GM12801 (cell line): Measurements from ENCODE around the gene URB1.

Experiments used
- TF ChIP-seq, protein P1 (sequence below): IDR thresholded peaks from one replicate; pipeline ENCODE4 v1.5.1; 2011; ENCODE audit warnings: control low read depth; ENCODE audit not compliant: insufficient read length; ENCODE audit errors: extremely low read depth

The URB1 gene

DNA sequence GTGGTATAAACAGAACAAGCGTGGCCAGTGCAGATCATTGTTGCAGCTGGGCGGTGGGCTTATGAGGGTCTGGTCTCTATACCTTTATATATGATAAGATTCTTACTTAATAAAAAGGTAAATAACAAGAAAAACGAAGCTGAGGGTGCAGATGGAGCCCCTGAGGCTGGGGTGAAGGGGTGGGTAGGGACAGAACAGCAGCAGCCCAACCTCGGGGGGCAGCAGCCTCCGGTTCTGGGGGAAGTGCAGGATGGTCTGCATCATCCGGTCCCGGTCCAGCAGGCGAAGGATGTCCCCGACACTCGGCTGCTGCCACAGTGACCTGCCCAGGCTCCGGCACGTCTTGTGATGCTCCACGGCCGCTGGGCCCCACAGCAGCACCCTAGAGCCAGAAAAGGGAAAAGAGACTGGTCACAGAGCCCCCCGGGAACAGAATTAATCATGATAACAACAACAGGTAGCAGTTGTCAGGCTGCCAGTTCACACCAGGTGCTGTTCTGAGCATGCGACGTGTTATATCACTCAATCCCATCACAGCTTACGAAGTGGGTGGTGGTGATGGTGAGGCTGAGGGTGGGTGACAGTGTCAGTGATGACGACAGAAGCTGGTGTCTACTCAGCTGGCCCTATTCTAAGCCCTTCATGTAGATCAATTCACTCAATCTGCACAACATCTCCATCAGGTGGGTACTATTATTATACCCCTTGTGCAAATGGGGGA, 58.7 kb downstream of the URB1 start:
- TF ChIP-seq, protein P1, sequence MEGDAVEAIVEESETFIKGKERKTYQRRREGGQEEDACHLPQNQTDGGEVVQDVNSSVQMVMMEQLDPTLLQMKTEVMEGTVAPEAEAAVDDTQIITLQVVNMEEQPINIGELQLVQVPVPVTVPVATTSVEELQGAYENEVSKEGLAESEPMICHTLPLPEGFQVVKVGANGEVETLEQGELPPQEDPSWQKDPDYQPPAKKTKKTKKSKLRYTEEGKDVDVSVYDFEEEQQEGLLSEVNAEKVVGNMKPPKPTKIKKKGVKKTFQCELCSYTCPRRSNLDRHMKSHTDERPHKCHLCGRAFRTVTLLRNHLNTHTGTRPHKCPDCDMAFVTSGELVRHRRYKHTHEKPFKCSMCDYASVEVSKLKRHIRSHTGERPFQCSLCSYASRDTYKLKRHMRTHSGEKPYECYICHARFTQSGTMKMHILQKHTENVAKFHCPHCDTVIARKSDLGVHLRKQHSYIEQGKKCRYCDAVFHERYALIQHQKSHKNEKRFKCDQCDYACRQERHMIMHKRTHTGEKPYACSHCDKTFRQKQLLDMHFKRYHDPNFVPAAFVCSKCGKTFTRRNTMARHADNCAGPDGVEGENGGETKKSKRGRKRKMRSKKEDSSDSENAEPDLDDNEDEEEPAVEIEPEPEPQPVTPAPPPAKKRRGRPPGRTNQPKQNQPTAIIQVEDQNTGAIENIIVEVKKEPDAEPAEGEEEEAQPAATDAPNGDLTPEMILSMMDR, result no peak

DNA sequence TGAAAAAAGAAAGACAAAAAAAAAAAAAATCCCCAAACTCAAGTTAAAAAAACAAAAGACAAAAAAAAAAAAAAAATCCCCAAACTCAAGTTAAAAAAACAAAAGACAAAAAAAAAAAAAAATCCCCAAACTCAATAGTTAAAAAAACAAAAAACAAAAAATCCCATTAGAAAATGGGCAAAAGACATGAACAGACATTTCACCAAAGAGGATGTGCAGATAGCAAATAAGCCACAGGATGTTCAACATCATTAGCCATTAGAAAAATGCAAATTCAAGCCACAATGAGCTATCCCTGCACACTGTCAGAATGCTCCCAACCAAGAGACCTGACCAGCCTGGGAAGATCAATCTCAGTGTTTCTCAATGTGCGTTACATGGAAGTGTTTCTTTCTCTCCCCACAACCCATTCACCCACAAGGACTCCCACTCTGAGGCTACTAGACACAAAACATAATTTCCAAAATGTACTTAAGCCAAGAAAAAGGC, 60.3 kb downstream of the URB1 start:
- TF ChIP-seq, protein P1, result no peak

DNA sequence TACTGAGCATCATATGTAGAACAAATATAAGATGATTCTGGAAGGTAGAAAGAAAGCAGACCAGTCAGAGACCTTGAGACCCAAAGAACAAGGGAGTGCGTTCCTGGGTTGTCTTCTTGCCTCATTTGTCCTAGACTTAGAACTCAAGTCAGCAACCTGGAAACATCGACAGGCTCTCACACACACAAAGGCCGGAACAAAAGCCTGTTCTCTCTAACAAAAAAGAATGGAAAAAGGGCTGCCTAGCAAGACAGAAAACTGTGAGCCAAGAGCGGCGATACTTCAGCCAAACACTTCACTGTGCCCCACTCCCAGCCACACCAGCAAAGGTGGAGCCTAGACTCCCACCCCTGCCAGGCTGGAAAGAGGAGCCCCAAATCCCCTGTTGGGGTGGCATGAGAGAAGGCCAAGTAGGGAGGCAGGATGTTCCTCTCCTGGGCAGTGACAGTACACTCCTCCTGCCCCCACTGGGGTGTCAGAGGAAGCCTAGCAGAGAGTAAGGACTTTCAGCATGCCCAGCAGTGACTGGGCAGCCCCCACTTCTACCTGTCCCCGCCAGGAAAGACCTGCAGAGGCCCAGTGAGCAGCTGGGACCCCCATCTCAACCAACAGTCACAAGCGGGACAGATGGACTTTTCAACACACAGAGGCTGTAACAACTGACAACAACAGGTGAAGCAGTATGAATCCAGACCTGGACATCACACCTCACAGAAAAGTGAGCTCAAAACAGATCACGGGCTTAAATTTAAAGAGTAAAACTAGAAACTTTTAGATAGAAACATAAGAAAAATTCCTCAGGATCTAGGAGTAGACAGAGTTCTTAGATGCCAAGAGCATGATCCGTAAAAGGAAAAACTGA, 61.1 kb downstream of the URB1 start:
- TF ChIP-seq, protein P1, result no peak

DNA sequence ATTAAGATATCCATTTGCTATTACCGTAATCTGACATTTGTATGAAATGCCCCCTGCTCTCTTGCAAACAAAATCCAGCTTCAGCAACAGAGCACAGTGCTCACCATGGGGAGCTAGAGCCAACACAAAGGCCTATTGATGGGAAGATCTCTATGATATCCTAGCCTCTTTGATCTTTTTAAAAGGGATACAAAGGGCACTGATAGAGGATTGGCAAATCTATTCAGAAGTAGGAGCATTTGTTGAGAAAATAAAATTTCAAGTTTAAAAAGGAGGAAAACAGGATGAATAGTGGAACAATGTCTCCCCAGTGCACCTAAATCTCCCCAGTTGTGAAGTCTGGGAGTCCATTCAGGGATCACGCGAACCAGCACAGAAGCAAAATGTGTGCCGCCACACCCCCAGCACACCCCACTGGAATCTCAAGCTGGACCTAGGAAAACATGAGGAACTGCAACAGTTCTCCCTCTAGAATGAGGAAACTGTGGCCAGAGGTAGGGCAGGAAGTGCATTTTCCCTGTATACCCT, 62.0 kb downstream of the URB1 start:
- TF ChIP-seq, protein P1, result no peak

DNA sequence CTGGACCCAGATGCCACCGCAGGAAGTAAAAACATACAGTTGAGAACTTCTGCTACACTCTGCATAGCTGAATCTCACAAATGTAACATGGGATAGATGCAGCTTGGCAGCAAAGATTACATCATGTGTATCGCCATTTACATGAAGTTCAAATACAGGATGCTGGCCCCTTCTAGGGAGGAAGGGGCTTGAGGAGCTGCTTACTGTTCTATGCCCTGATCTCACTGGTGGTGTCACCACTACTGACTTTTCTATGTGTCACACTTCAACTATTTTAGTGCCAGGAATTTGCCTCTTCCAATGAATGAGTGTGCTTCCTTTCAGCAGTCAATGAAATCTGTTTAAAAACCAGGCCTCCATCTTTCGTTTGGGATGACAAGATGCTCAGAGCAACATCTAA, 63.0 kb downstream of the URB1 start:
- TF ChIP-seq, protein P1, result no peak

DNA sequence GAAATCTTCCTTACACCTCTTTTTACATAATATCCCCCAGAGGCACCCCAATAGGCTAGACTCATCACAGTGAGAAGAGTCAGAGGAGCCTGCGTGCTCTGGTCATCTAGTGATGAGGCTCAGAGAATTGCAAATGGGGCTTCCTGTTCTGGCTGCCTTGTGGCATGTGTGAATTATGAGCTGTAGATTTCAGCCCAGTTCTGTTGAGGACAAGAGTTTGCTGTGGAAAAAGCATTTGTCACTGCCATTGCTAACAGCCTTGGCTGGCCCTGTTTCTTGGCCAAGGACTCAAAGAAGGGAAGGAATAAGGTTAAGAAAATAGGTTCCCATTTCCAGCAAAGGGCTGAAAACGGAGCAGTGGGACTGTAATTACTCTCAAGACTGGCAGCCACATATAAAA, 63.5 kb downstream of the URB1 start:
- TF ChIP-seq, protein P1, result no peak

DNA sequence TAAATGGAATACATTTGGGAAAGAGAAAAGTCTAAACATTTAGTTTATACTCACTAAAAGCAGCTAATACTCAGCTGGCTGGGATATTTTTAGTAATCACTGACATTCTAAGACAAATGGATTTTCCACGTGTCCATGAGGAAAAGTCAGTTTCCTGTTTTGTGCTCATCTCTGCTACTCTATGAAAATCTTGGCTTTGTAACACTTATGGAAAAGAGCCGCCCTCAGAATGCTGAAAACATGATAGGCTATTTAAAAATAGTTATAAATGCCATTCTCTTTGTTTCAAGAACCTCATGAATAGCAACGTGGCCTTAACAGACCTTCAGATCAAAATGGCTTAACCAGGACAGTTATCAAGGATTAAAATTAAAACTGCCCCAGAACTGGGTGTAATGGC, 64.2 kb downstream of the URB1 start:
- TF ChIP-seq, protein P1, result no peak
